ENCODE data around the gene IL31.

DNA sequence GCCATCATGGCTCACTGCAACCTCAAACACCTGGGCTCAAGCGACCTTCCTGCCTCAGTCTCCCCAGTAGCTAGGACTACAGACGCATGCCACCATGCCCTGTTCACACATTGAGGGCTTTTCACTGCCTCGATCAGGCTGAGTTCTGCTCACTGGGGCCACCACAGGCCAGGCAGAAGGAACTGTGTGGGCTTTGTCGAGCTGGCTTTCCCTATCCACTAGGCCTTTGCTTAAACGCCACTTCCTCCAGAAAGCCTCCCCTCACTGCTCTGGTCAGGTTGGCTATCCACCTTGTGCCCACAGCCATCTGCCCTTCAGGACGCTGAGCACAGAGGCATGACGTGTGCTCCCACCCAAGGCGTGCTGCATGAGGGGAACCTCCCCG, 50.3 kb downstream of the IL31 start:
- TF ChIP-seq, protein P1, sequence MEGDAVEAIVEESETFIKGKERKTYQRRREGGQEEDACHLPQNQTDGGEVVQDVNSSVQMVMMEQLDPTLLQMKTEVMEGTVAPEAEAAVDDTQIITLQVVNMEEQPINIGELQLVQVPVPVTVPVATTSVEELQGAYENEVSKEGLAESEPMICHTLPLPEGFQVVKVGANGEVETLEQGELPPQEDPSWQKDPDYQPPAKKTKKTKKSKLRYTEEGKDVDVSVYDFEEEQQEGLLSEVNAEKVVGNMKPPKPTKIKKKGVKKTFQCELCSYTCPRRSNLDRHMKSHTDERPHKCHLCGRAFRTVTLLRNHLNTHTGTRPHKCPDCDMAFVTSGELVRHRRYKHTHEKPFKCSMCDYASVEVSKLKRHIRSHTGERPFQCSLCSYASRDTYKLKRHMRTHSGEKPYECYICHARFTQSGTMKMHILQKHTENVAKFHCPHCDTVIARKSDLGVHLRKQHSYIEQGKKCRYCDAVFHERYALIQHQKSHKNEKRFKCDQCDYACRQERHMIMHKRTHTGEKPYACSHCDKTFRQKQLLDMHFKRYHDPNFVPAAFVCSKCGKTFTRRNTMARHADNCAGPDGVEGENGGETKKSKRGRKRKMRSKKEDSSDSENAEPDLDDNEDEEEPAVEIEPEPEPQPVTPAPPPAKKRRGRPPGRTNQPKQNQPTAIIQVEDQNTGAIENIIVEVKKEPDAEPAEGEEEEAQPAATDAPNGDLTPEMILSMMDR (IDR thresholded peaks at IDR 0.05) = no peak
- no peak for TF ChIP-seq POLR2A (IDR thresholded peaks at IDR 0.05)

Data from testis (tissue), 2 donors.